OCI-LY1 (cell line): Measurements from ENCODE around the gene NID1.

ENCODE experiments used
- H2AFZ ChIP-seq: fragments of 200-600 bp; sonication (generic), shearing (Covaris generic); 2 replicates; pipeline ENCODE4 v1.6.0; 2014; ENCODE audit warnings: antibody characterized with exemption, mild to moderate bottlenecking, low read length
- H3F3A ChIP-seq: fragments of 200-600 bp; sonication (generic), shearing (Covaris generic); 2 replicates; pipeline ENCODE4 v1.6.0; 2014; ENCODE audit warnings: mild to moderate bottlenecking, antibody characterized with exemption, low read length, moderate library complexity; ENCODE audit not compliant: insufficient read depth
- H3K27ac ChIP-seq: fragments of 200-600 bp; sonication (generic); 2 replicates; pipeline ENCODE4 v1.5.1; 2014; ENCODE audit warnings: low read length, mixed run types, mild to moderate bottlenecking, low read depth; ENCODE audit not compliant: poor library complexity, severe bottlenecking
- H3K27me3 ChIP-seq: fragments of 200-600 bp; sonication (generic); 2 replicates; pipeline ENCODE4 v1.6.0; 2014; ENCODE audit warnings: antibody characterized with exemption, mild to moderate bottlenecking, low read length, moderate library complexity; ENCODE audit not compliant: insufficient read depth
- H3K36me3 ChIP-seq: fragments of 200-600 bp; sonication (generic); 2 replicates; pipeline ENCODE4 v1.6.1; 2014; ENCODE audit warnings: mild to moderate bottlenecking, antibody characterized with exemption, low read length, moderate library complexity, mixed read lengths; ENCODE audit not compliant: insufficient read depth
- H3K4me1 ChIP-seq: fragments of 200-600 bp; sonication (generic); 2 replicates; pipeline ENCODE4 v1.5.1; 2014; ENCODE audit warnings: mild to moderate bottlenecking, low read length, moderate library complexity; ENCODE audit not compliant: insufficient read depth, severe bottlenecking
- H3K4me2 ChIP-seq: fragments of 200-600 bp; sonication (generic), shearing (Covaris generic); 2 replicates; pipeline ENCODE4 v1.6.1; 2014; ENCODE audit warnings: low read length
- H3K4me3 ChIP-seq: fragments of 200-600 bp; sonication (generic); 2 replicates; pipeline ENCODE4 v1.5.1; 2014; ENCODE audit warnings: low read length, low read depth, mild to moderate bottlenecking, mixed read lengths; ENCODE audit not compliant: poor library complexity, severe bottlenecking
- H3K79me2 ChIP-seq: fragments of 200-600 bp; shearing (Covaris generic); 2 replicates; pipeline ENCODE4 v1.6.1; 2016; ENCODE audit warnings: mixed run types, low read length, mixed read lengths; ENCODE audit not compliant: insufficient read depth
- H3K9ac ChIP-seq: fragments of 200-600 bp; sonication (generic), shearing (Covaris generic); 2 replicates; pipeline ENCODE4 v1.6.1; 2014; ENCODE audit warnings: mild to moderate bottlenecking, low read length, mixed read lengths
- H3K9me2 ChIP-seq: fragments of 200-600 bp; sonication (generic), shearing (Covaris generic); 2 replicates; pipeline ENCODE4 v1.6.1; 2014; ENCODE audit warnings: low read depth, mild to moderate bottlenecking, low read length, mixed read lengths
- H3K9me3 ChIP-seq: fragments of 200-600 bp; shearing (Covaris generic); 2 replicates; pipeline ENCODE4 v1.6.1; 2014; ENCODE audit warnings: low read length, mixed read lengths
- H4K20me1 ChIP-seq: fragments of 200-600 bp; sonication (generic), shearing (Covaris generic); 2 replicates; pipeline ENCODE4 v1.6.0; 2016; ENCODE audit warnings: mild to moderate bottlenecking, low read length; ENCODE audit not compliant: insufficient read depth
- EZH2 ChIP-seq: fragments of 200-600 bp; sonication (generic), shearing (Covaris generic); IDR thresholded peaks from 2 replicates; pipeline ENCODE4 v1.8.0; 2017; ENCODE audit warnings: borderline replicate concordance, mixed run types, mild to moderate bottlenecking, antibody characterized with exemption, low read length, moderate library complexity, mixed read lengths
- TF ChIP-seq, protein P1 (sequence below): fragments of 200-600 bp; sonication (generic), shearing (Covaris generic); IDR thresholded peaks from 2 replicates; pipeline ENCODE4 v1.5.1; 2017; ENCODE audit warnings: mild to moderate bottlenecking, antibody characterized with exemption, low read length, moderate library complexity, mixed read lengths

NID1 gene

DNA sequence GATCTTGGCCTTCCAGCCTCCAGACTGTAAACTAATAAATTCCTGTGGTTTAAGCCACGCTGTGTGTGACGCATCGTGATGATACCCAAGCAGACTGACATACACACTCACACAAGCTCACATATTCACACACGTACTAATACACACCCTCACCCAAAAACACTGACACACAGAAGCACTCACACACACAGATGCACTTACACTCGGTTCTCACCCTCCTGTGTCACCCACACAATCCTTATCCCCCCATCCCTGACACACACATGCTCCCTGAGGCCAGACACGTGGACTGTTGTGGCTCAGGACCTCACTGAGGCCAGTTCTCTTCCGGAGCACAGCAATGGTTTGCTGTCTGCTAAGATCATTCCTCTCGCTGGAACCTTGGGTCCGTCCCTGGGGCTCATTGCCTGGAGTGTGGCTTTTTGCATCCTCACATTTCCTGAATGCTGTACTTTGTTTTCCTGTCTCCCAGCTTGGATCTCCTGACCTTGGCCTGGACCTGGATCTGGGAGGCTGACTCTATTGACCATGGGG is 121.2 kb downstream of the NID1 start:
- TF ChIP-seq, protein P1, sequence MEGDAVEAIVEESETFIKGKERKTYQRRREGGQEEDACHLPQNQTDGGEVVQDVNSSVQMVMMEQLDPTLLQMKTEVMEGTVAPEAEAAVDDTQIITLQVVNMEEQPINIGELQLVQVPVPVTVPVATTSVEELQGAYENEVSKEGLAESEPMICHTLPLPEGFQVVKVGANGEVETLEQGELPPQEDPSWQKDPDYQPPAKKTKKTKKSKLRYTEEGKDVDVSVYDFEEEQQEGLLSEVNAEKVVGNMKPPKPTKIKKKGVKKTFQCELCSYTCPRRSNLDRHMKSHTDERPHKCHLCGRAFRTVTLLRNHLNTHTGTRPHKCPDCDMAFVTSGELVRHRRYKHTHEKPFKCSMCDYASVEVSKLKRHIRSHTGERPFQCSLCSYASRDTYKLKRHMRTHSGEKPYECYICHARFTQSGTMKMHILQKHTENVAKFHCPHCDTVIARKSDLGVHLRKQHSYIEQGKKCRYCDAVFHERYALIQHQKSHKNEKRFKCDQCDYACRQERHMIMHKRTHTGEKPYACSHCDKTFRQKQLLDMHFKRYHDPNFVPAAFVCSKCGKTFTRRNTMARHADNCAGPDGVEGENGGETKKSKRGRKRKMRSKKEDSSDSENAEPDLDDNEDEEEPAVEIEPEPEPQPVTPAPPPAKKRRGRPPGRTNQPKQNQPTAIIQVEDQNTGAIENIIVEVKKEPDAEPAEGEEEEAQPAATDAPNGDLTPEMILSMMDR: no peak
- TF ChIP-seq EZH2: no peak
- Histone ChIP-seq H2AFZ (no peak overlapping the region), H3K4me3 (no peak overlapping the region), H3F3A (no peaks in the 10 kb centered on the region), H4K20me1 (no peaks in the 10 kb centered on the region), H3K36me3 (no peaks in the 10 kb centered on the region), H3K4me1 (no peaks in the 10 kb centered on the region), H3K9me2 (no peaks in the 10 kb centered on the region), H3K9ac (no peak overlapping the region), H3K27me3 (no peaks in the 10 kb centered on the region), H3K4me2 (no peak overlapping the region), H3K27ac (no peak overlapping the region), H3K9me3 (no peaks in the 10 kb centered on the region), H3K79me2 (no peaks in the 10 kb centered on the region)

DNA sequence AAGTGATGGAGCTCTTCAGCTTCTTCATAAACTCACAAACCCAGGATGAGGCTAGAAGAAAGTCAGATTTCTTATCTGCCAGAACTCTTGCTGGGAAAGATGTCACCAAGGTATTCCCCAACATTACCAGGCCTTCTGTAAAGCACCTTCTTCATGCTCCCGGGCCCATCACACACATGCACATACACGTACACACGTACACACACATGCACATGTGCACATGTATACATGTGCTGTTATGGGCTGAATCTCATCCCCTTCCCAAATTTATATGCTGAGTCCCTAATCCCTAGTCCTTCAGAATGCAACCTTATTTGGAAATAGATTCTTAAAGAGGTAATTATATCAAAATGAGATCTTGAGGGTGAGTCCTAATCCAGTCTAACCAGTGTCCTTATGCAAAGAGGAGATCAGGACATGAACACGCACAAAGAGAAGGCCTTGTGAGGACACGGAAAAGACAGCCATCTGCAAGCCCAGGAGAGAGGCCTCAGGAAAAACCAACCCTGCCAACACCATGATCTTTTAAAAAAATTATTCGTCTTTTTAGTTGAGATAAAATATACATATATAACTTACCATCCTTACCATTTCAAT is 121.8 kb downstream of the NID1 start:
- no peaks in the 10 kb centered on the region for H3K36me3 ChIP-seq
- H2AFZ ChIP-seq: no peak overlapping the region
- H3K9me3 ChIP-seq: no peaks in the 10 kb centered on the region
- no peaks in the 10 kb centered on the region for H3K79me2 ChIP-seq
- no peak for TF ChIP-seq EZH2
- TF ChIP-seq, protein P1: no peak
- H3F3A ChIP-seq: no peaks in the 10 kb centered on the region
- no peak overlapping the region for H3K27ac ChIP-seq
- H3K27me3 ChIP-seq: no peaks in the 10 kb centered on the region
- no peak overlapping the region for H3K4me3 ChIP-seq
- H3K4me1 ChIP-seq: no peaks in the 10 kb centered on the region
- no peak overlapping the region for H3K4me2 ChIP-seq
- H4K20me1 ChIP-seq: no peaks in the 10 kb centered on the region
- no peak overlapping the region for H3K9ac ChIP-seq
- H3K9me2 ChIP-seq: no peaks in the 10 kb centered on the region

DNA sequence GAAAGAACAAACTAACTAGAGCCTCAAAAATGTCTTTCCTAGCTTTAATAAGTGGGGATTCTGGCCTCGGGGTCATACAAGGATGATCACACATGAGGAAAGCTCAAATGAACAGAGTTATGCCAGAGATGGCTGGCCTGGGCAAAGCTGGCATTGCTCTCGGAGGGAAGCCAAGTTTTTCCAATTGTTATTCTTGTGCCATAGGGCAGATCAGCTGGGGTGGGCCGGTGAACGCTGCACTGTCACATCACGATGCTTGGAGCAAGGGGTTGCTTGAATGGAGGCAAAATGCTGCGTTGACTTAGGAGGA is 122.3 kb downstream of the NID1 start:
- no peak for TF ChIP-seq EZH2
- TF ChIP-seq, protein P1: no peak

More for the DNA sequence above, 122.3 kb downstream of the NID1 start:
- no peaks in the 10 kb centered on the region for H3K4me1 ChIP-seq
- H3K9me3 ChIP-seq: no peaks in the 10 kb centered on the region
- H3K9me2 ChIP-seq: no peaks in the 10 kb centered on the region
- H3F3A ChIP-seq: no peaks in the 10 kb centered on the region
- no peaks in the 10 kb centered on the region for H4K20me1 ChIP-seq
- H3K27ac ChIP-seq: no peak overlapping the region
- no peak overlapping the region for H3K9ac ChIP-seq
- H3K36me3 ChIP-seq: no peaks in the 10 kb centered on the region
- no peaks in the 10 kb centered on the region for H3K27me3 ChIP-seq
- no peak overlapping the region for H2AFZ ChIP-seq
- H3K4me3 ChIP-seq: no peak overlapping the region
- no peaks in the 10 kb centered on the region for H3K79me2 ChIP-seq
- no peak overlapping the region for H3K4me2 ChIP-seq
